HG02840 (cell line): Measurements from ENCODE around the gene TAF1L.
"Not testable (repeated sequence)": the region's sequence is repeated elsewhere in the genome, so short reads cannot be mapped to it uniquely, and the experiment has no call there.

Experiments
- ATAC-seq: cut with Tn5 transposase; IDR thresholded peaks from one replicate; pipeline ENCODE4 v1.9.1; 2021; ENCODE audit warnings: mild to moderate bottlenecking, moderate library complexity, moderate number of reproducible peaks; ENCODE audit not compliant: unreplicated experiment, low FRiP score

Gene TAF1L

GRCh38 chr9:32635362-32635761 is at the start of gene TAF1L:
Gene TAF1L (minus strand): TSS chr9:32635669. CDS start chr9:32635579, 90 bp downstream.
- no peak for ATAC-seq

GRCh38 chr9:32681751-32682150 is 46.3 kb upstream of the TAF1L start:
- ATAC-seq = no peak

- no peak for ATAC-seq
These were observed 42.5 kb upstream of the TAF1L start for GRCh38 chr9:32677931-32678330.

- no peak for ATAC-seq
These were observed 37.0 kb upstream of the TAF1L start for GRCh38 chr9:32672469-32672868.

- no peak for ATAC-seq
These were observed 35.9 kb upstream of the TAF1L start for GRCh38 chr9:32671333-32671732.

GRCh38 chr9:32665101-32665500 is 29.6 kb upstream of the TAF1L start:
- no peak for ATAC-seq

- no peak for ATAC-seq
These were observed 28.3 kb upstream of the TAF1L start for GRCh38 chr9:32663741-32664140.

- ATAC-seq = no peak
These were observed 12.2 kb upstream of the TAF1L start for GRCh38 chr9:32647671-32648070.

- ATAC-seq = no peak
These were observed 9.2 kb upstream of the TAF1L start for GRCh38 chr9:32644698-32645097.

- ATAC-seq = not testable (repeated sequence)
These were observed 2.3 kb downstream of the TAF1L start for GRCh38 chr9:32633151-32633550.

GRCh38 chr9:32631991-32632390 is 3.5 kb downstream of the TAF1L start:
- no peak for ATAC-seq

- no peak for ATAC-seq
These were observed 8.0 kb downstream of the TAF1L start for GRCh38 chr9:32627394-32627954.

- ATAC-seq = no peak
These were observed 10.1 kb downstream of the TAF1L start for GRCh38 chr9:32625320-32625719.

GRCh38 chr9:32622948-32623347 is 12.5 kb downstream of the TAF1L start:
- no peak for ATAC-seq

- ATAC-seq = no peak
These were observed 17.2 kb downstream of the TAF1L start for GRCh38 chr9:32618261-32618660.

GRCh38 chr9:32606811-32607210 is 28.7 kb downstream of the TAF1L start:
- ATAC-seq = no peak

GRCh38 chr9:32603914-32604852 is 31.3 kb downstream of the TAF1L start:
- peak; percentile 81 for ATAC-seq

GRCh38 chr9:32599021-32599420 is 36.4 kb downstream of the TAF1L start:
- not testable (repeated sequence) for ATAC-seq

GRCh38 chr9:32596936-32597335 is 38.5 kb downstream of the TAF1L start:
- ATAC-seq = no peak

GRCh38 chr9:32596096-32596865 is 39.2 kb downstream of the TAF1L start:
- no peak for ATAC-seq

GRCh38 chr9:32590898-32591297 is 44.6 kb downstream of the TAF1L start:
- ATAC-seq = no peak
